H7 (cell line): ENCODE results near the gene DLST. TPM values are rescaled to one million over a fixed set of nuclear protein-coding genes. Genes with fewer than 3 reads are reported as not detected.
A peak's percentile ranks its signal among the peaks of the same experiment; 100 is the strongest.

ENCODE experiments used
- DNase-seq: peaks from one replicate; pipeline ENCODE4 v3.0.0; 2012
- H3K27me3 ChIP-seq: 2 replicates; pipeline ENCODE4 v1.6.0; 2011; ENCODE audit warnings: mild to moderate bottlenecking, low read length; ENCODE audit not compliant: control insufficient read depth, insufficient read depth
- H3K36me3 ChIP-seq: replicated peaks from 2 replicates; pipeline ENCODE4 v1.5.1; 2011; ENCODE audit warnings: low read length; ENCODE audit not compliant: control insufficient read depth, insufficient read depth
- H3K4me3 ChIP-seq: 2 replicates; pipeline ENCODE4 v1.5.1; 2011; ENCODE audit warnings: low read depth, mild to moderate bottlenecking, control low read depth, low read length, moderate library complexity; ENCODE audit not compliant: insufficient read depth
- total RNA-seq: library from RNA; depleted of rRNA; stranded (reverse); fragments of >200 nt; shearing (Covaris generic); gene quantifications from 2 replicates; pipeline ENCODE4 v1.2.3, GENCODE V29; 2014; rRNA removed

DLST gene
- 71.0 and 76.7 TPM in 2 replicates for total RNA-seq

- peak within 1 kb of the TSS; percentile 84 for H3K4me3 ChIP-seq
- H3K27me3 ChIP-seq: no peaks in the 10 kb centered on the region
- DNase-seq: peak; percentile 98
- no peaks in the 10 kb centered on the region for H3K36me3 ChIP-seq
These were observed at the start of gene DLST for GRCh38 chr14:74881431-74882102. TSS of gene DLST (plus strand) at chr14:74881916. CDS start at chr14:74881954, 38 bp downstream.

- no peak overlapping the region for H3K4me3 ChIP-seq
- H3K27me3 ChIP-seq: no peaks in the 10 kb centered on the region
- no peak for DNase-seq
- H3K36me3 ChIP-seq: peaks cover 3% of the 10 kb centered on the region
These were observed 48.9 kb upstream of the DLST start for GRCh38 chr14:74832849-74833248.

- no peak overlapping the region for H3K4me3 ChIP-seq
- DNase-seq: no peak
- H3K36me3 ChIP-seq: peaks cover 1% of the 10 kb centered on the region; the same call in 1 of the 2 replicates
- H3K27me3 ChIP-seq: no peaks in the 10 kb centered on the region
These were observed 46.9 kb upstream of the DLST start for GRCh38 chr14:74834692-74835392.

GRCh38 chr14:74835645-74836250 is 46.0 kb upstream of the DLST start:
- H3K27me3 ChIP-seq: no peaks in the 10 kb centered on the region
- H3K36me3 ChIP-seq: peaks cover 1% of the 10 kb centered on the region
- no peak for DNase-seq
- H3K4me3 ChIP-seq: no peak overlapping the region

GRCh38 chr14:74836251-74836960 is 45.3 kb upstream of the DLST start:
- Histone ChIP-seq H3K4me3 (no peak overlapping the region), H3K27me3 (no peaks in the 10 kb centered on the region), H3K36me3 (peaks cover 1% of the 10 kb centered on the region)
- no peak for DNase-seq

- peaks cover 1% of the 10 kb centered on the region for H3K36me3 ChIP-seq
These were observed 43.5 kb upstream of the DLST start for GRCh38 chr14:74838166-74838565.

GRCh38 chr14:74840603-74841030 is 41.1 kb upstream of the DLST start:
- H3K4me3 ChIP-seq: no peak overlapping the region
- no peaks in the 10 kb centered on the region for H3K27me3 ChIP-seq
- DNase-seq: no peak
- H3K36me3 ChIP-seq: peaks cover 1% of the 10 kb centered on the region

More at GRCh38 chr14:74838166-74838565, 43.5 kb upstream of the DLST start:
- no peaks in the 10 kb centered on the region for H3K27me3 ChIP-seq
- no peak for DNase-seq
- H3K4me3 ChIP-seq: no peak overlapping the region

GRCh38 chr14:74841230-74842207 is 40.2 kb upstream of the DLST start:
- H3K36me3 ChIP-seq: peaks cover 1% of the 10 kb centered on the region
- no peaks in the 10 kb centered on the region for H3K27me3 ChIP-seq
- no peak overlapping the region for H3K4me3 ChIP-seq
- no peak for DNase-seq

- no peak overlapping the region for H3K4me3 ChIP-seq
- no peak for DNase-seq
- H3K27me3 ChIP-seq: no peaks in the 10 kb centered on the region
- peaks cover 1% of the 10 kb centered on the region for H3K36me3 ChIP-seq
These were observed 38.1 kb upstream of the DLST start for GRCh38 chr14:74843653-74844052.

- no peak for DNase-seq
- Histone ChIP-seq H3K4me3 (no peak overlapping the region), H3K27me3 (no peaks in the 10 kb centered on the region), H3K36me3 (no peaks in the 10 kb centered on the region)
These were observed 35.5 kb upstream of the DLST start for GRCh38 chr14:74846168-74846567.

- Histone ChIP-seq H3K36me3 (no peaks in the 10 kb centered on the region), H3K4me3 (no peak overlapping the region), H3K27me3 (no peaks in the 10 kb centered on the region)
- no peak for DNase-seq
These were observed 34.6 kb upstream of the DLST start for GRCh38 chr14:74846968-74847665.

GRCh38 chr14:74848768-74849167 is 32.9 kb upstream of the DLST start:
- H3K36me3 ChIP-seq: no peaks in the 10 kb centered on the region
- DNase-seq: no peak
- no peaks in the 10 kb centered on the region for H3K27me3 ChIP-seq
- H3K4me3 ChIP-seq: no peak overlapping the region

- H3K4me3 ChIP-seq: no peak overlapping the region
- H3K27me3 ChIP-seq: no peaks in the 10 kb centered on the region
- H3K36me3 ChIP-seq: no peaks in the 10 kb centered on the region
- DNase-seq: no peak
These were observed 28.7 kb upstream of the DLST start for GRCh38 chr14:74852922-74853530.
